ENCODE results near the gene TFCP2.
"Not testable (repeated sequence)": the region's sequence is repeated elsewhere in the genome, so short reads cannot be mapped to it uniquely, and the experiment has no call there.

Gene TFCP2

GRCh38 chr12:51172515-51173431 lies at the start of gene TFCP2:
Gene TFCP2 (minus strand): TSS chr12:51173135. CDS start chr12:51172422, 713 bp downstream.
- no peak for TF ChIP-seq CTCF (conservative IDR thresholded peaks at IDR 0.05; ENCODE audit: control insufficient read depth, insufficient read depth, low read depth, low read length)
- peak; percentile 96 for DNase-seq (ENCODE audit: low read depth)
- H3K4me3 ChIP-seq (ENCODE audit: control insufficient read depth, low read depth, low read length) = peak within 1 kb of the TSS; percentile 96

GRCh38 chr12:51222461-51222860 lies 49.5 kb upstream of the TFCP2 start:
- DNase-seq (ENCODE audit: low read depth) = no peak
- no peak for TF ChIP-seq CTCF (conservative IDR thresholded peaks at IDR 0.05; ENCODE audit: control insufficient read depth, insufficient read depth, low read depth, low read length)
- no peak overlapping the region for H3K4me3 ChIP-seq (ENCODE audit: control insufficient read depth, low read depth, low read length)

- DNase-seq (ENCODE audit: low read depth); H3K4me3 ChIP-seq (ENCODE audit: control insufficient read depth, low read depth, low read length): not testable (repeated sequence)
Observed at GRCh38 chr12:51219857-51220256, 46.9 kb upstream of the TFCP2 start.

- TF ChIP-seq CTCF (conservative IDR thresholded peaks at IDR 0.05; ENCODE audit: control insufficient read depth, insufficient read depth, low read depth, low read length) = no peak
- DNase-seq (ENCODE audit: low read depth) = no peak
- no peak overlapping the region for H3K4me3 ChIP-seq (ENCODE audit: control insufficient read depth, low read depth, low read length)
Observed at GRCh38 chr12:51219322-51219721, 46.4 kb upstream of the TFCP2 start.

- DNase-seq (ENCODE audit: low read depth) = no peak
- TF ChIP-seq CTCF (conservative IDR thresholded peaks at IDR 0.05; ENCODE audit: control insufficient read depth, insufficient read depth, low read depth, low read length) = no peak
- H3K4me3 ChIP-seq (ENCODE audit: control insufficient read depth, low read depth, low read length) = peak overlapping the region; percentile 73
Observed at GRCh38 chr12:51218607-51219161, 45.7 kb upstream of the TFCP2 start.

GRCh38 chr12:51217968-51218606 lies 45.2 kb upstream of the TFCP2 start, which contains the start of gene POU6F1:
Gene POU6F1 (minus strand): TSS chr12:51218062. CDS start chr12:51206836, 11,226 bp downstream.
- TF ChIP-seq CTCF (conservative IDR thresholded peaks at IDR 0.05; ENCODE audit: control insufficient read depth, insufficient read depth, low read depth, low read length) = peak; percentile 40
- H3K4me3 ChIP-seq (ENCODE audit: control insufficient read depth, low read depth, low read length) = peak within 1 kb of the TSS; percentile 73

More at GRCh38 chr12:51217968-51218606, 45.2 kb upstream of the TFCP2 start, which contains the start of gene POU6F1:
- DNase-seq (ENCODE audit: low read depth) = peak; percentile 72
